Kidney tubule cell (primary cell): ENCODE measurements around the gene SLITRK4.

Experiments used
- DNase-seq: peaks from one replicate; pipeline ENCODE4 v3.0.0-alpha.2; 2018; ENCODE audit warnings: low spot score

Gene SLITRK4

GRCh38 chrX:143635915-143636314 lies at the start of gene SLITRK4:
SLITRK4 (minus strand) TSS chrX:143636101; CDS start chrX:143631108, 4,993 bp downstream.
- DNase-seq, result peak; percentile 44

- no peak for DNase-seq
These were observed 47.6 kb upstream of the SLITRK4 start for GRCh38 chrX:143683486-143683885.

GRCh38 chrX:143674926-143675325 lies 39.0 kb upstream of the SLITRK4 start:
- no peak for DNase-seq

- DNase-seq, result peak; percentile 37
These were observed 33.5 kb upstream of the SLITRK4 start for GRCh38 chrX:143669395-143669794.

GRCh38 chrX:143664302-143664701 lies 28.4 kb upstream of the SLITRK4 start:
- peak; percentile 30 for DNase-seq

- no peak for DNase-seq
These were observed 27.9 kb upstream of the SLITRK4 start for GRCh38 chrX:143663755-143664154.

- DNase-seq, result no peak
These were observed 25.4 kb upstream of the SLITRK4 start for GRCh38 chrX:143661286-143661685.

- peak; percentile 51 for DNase-seq
These were observed 12.8 kb upstream of the SLITRK4 start for GRCh38 chrX:143648705-143649104.

GRCh38 chrX:143642426-143642825 lies 6.5 kb upstream of the SLITRK4 start:
- DNase-seq, result peak; percentile 50

GRCh38 chrX:143636831-143637230 lies 930 bp upstream of the SLITRK4 start:
- DNase-seq, result peak; percentile 30

- peak; percentile 37 for DNase-seq
These were observed 1.0 kb downstream of the SLITRK4 start for GRCh38 chrX:143634663-143635455.

GRCh38 chrX:143634309-143634662 lies 1.6 kb downstream of the SLITRK4 start:
- no peak for DNase-seq

- DNase-seq, result no peak
These were observed 2.2 kb downstream of the SLITRK4 start for GRCh38 chrX:143633461-143634308.

GRCh38 chrX:143632625-143633410 lies 3.1 kb downstream of the SLITRK4 start:
- DNase-seq, result no peak

GRCh38 chrX:143623657-143624056 lies 12.2 kb downstream of the SLITRK4 start:
- DNase-seq, result peak; percentile 30

- no peak for DNase-seq
These were observed 14.6 kb downstream of the SLITRK4 start for GRCh38 chrX:143621276-143621675.

- DNase-seq, result no peak
These were observed 20.1 kb downstream of the SLITRK4 start for GRCh38 chrX:143615851-143616250.

GRCh38 chrX:143601809-143602208 lies 34.1 kb downstream of the SLITRK4 start:
- DNase-seq, result no peak

GRCh38 chrX:143581240-143581639 lies 54.7 kb downstream of the SLITRK4 start:
- DNase-seq, result no peak

- peak; percentile 67 for DNase-seq
These were observed 55.6 kb downstream of the SLITRK4 start for GRCh38 chrX:143580266-143580665.
